Globus pallidus (tissue), 1 donor: Measurements from ENCODE around the gene REPS2.
A peak's percentile ranks its signal among the peaks of the same experiment; 100 is the strongest.
"Not testable (repeated sequence)": the region's sequence is repeated elsewhere in the genome, so short reads cannot be mapped to it uniquely, and the experiment has no call there.

ENCODE experiments used
- DNase-seq: peaks from one replicate; pipeline ENCODE4 v3.0.0-alpha.2; 2015; ENCODE audit warnings: low spot score

The REPS2 gene

DNA sequence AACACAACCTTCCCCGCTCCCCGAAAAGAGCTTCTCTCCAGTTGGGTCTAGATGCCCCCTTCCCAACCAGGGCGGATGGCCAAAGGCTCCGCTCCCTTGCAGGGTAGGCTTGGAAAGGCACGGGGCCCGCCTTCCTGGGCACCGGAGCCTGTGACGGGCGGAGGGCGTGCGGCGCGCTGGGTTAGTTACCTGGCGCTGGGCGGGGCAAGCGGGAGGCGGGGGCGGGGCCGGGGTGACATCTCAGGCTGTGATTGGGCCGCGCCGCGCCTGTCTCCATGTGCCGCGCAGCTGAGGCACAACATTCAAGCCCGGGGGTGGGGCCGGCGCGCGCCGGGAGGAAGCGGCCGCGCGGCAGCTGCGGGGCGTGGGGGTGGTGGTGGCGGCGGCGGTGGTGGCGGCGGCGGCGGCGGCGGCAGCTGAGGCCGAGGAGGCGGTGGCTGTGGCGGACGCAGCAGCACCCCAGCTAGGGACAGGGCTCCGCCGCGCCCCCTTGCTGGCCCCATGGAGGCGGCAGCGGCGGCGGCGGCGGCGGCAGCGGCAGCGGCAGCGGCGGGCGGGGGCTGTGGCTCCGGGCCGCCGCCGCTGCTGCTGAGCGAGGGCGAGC is at the start of gene REPS2:
REPS2 (plus strand) TSS at position 298 of the 604 bp plus-strand sequence; CDS start at position 502, 204 bp downstream.
- peak; percentile 80 for DNase-seq

DNA sequence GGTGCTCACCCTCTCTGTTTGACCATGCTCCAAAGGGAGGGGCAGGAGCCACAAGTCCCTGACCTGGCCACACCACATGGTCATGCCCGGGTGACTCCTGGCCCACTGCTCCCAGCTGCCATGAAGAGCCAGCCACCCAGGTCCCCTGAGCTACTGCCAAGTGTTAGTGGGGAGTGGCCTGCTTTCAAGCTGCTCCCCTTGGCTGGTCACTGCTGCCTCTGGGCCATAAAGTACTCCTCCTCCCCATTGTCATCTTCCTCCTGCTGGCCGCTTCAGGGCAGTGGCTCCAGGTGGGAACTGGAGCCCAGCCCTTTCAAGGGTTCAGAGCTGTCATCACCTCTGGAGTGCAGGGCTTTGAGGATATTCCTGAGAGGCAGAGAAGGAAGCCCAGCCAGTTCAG is 49.0 kb upstream of the REPS2 start:
- no peak for DNase-seq

DNA sequence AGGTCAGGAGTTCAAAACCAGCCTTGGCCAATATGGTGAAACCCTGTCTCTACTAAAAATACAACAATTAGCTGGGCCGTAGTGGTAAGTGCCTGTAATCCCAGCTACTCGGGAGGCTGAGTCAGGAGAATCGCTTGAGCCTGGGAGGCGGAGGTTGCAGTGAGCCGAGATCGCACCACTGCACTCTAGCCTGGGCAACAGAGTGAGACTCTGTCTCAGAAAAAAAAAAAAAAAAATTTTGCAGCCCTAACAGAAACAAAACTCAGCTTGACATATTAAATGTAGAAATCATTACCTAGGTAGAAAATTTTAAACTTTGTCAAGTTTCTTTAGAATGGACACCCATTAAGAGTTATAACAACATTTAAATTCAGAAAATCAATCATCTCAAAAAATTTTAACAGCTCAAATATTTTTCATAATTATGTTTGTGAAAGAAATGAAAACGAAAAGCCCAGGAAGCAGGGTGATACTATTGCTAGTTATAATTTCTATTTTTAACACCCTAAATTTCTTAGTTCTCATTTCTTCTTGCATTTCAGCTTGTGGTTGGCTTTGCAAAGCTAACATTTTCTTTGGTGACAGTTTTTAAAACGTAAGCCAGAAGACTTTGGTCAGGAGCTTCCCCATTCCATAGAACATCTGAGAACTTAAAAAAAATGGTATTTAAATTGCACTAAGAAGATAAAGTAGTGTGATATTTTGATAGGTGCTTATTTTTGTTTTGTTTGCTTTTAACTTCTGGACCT is 43.0 kb upstream of the REPS2 start:
- no peak for DNase-seq

DNA sequence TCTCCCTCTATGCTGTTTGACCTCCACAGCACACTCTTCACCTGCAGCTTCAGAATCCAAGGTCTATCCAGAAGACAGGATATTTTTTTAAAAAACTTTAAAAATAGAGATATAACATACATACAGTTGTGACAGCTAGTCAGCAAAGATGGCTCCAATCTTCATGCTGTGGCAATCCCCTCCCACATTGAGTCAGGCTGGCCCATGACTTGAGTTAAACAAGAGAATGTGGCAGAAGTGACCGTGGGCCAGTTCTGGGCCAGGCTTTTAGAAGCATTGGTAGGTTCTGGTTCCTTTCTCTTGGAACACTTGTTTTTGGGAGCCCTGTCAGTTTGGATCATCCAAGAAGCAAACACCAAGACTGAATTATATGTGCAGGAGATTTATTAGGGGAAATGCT is 36.1 kb upstream of the REPS2 start:
- DNase-seq, result no peak

GRCh38 chrX:16914058-16914457 is 32.4 kb upstream of the REPS2 start:
- DNase-seq, result peak; percentile 16

DNA sequence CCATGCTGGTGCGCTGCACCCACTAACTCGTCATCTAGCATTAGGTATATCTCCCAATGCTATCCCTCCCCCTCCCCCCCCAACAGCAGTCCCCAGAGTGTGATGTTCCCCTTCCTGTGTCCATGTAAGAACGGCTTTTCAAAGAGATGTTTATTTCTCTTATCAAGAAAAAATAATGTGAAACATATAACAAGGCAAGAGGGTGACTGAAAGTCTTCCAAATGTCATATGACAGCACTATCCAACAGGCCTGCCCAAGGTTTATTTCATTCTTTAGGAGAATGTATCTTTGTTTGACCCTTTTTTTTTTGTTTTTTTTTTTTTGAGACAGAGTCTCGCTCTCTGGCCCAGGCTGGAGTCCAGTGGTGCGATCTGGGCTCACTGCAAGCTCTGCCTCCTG is 29.9 kb upstream of the REPS2 start:
- DNase-seq, result no peak

- DNase-seq, result no peak
Measured at GRCh38 chrX:16917120-16917519, 29.3 kb upstream of the REPS2 start.

DNA sequence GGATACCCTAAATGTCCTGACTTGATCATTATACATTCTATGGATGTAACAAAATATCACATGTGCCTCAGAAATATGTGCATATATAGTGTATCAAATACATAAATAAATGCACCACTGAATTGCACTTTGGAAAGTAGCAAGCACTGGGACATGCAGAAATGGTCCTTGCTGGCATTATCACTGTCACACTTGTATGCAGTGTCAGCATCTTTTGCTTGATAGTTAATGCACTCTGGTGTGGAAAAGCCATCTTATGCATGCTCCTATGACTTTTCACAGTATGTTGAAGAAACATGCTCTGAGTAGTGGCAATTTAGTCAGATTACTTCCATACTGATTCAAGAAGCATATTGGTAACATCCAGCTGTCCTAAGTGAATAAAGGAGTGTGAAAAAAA is 27.5 kb upstream of the REPS2 start:
- no peak for DNase-seq

GRCh38 chrX:16920075-16920474 is 26.4 kb upstream of the REPS2 start:
- no peak for DNase-seq

DNA sequence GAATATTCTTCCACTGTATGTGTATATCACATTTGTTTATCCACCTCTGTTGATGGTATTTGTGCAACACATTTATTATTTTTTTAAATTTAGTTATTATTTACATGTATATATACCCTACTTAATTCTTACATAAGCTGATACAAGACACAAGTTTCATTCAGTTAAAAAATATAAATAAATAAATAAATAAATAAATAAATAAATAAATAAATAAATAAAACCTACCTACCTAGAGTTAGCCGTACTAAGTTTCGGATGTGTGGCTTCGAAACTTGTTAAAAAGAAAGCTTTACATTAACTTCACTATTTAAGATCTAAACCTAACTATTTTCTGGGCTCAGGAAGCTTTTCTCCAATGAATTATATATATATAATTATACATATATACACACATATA is 23.3 kb upstream of the REPS2 start:
- DNase-seq, result no peak

- no peak for DNase-seq
Measured at GRCh38 chrX:16924631-16925480, 21.6 kb upstream of the REPS2 start.

- no peak for DNase-seq
Measured at GRCh38 chrX:16930392-16930791, 16.1 kb upstream of the REPS2 start.

GRCh38 chrX:16931371-16931770 is 15.1 kb upstream of the REPS2 start:
- DNase-seq, result no peak

DNA sequence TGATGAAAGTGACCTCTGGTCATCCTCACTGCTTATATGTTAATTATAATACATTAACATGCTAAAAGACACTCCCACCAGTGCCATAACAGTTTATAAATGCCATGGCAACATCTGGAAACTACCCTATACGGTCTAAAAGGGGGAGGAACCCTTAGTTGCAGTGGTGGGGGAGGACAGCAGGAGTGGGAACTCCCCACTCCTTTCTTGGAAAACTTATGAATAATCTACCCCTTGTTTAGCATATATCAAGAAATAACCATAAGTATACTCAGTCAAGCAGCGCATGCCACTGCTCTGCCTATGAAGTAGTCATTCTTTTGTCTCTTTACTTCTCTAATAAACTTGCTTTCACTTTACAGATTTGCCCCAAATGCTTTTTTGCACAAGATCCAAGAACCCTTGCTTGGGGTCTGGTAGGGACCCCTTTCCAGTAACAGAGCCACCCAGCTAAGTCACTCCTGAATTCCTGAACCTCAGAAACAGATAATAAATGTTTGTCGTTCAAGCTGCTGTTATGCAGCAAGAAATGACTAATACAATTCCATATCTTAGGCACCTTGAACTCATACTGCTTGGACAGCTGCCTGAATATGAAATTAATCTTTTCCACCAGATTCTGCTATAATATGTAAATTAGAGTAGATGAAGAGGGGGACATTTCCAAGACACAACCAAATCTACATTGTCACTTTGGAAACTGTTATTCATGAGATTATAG is 14.4 kb upstream of the REPS2 start:
- DNase-seq, result no peak

- no peak for DNase-seq
Measured at GRCh38 chrX:16934185-16934584, 12.3 kb upstream of the REPS2 start.

DNA sequence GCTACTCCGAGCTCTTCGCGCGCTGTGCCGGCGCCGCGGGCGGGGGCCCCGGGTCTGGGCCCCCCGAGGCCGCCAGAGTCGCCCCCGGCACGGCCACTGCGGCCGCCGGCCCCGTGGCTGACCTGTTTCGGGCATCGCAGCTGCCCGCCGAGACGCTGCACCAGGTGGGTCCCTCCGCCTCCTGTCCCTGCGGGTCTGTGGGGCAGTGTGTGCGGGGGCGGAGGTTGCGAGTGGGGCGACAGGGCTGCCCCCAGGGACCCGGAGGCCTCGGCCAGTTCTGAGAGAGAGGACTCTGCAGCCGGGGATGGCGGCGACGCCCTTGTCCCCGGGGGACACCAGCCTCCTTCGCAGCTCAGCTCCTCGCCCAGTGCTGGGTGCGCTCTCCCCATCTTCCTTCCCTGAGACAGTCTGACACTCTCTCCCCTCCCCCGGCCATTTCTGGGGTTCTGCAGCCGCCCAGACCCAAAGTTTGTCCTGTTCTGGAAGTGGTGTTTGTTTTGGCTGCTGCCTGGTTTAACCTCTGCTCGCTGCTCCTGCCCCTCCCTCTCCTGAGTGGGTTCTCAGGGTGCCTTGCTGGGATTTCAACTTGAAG is 609 bp downstream of the REPS2 start:
- no peak for DNase-seq

DNA sequence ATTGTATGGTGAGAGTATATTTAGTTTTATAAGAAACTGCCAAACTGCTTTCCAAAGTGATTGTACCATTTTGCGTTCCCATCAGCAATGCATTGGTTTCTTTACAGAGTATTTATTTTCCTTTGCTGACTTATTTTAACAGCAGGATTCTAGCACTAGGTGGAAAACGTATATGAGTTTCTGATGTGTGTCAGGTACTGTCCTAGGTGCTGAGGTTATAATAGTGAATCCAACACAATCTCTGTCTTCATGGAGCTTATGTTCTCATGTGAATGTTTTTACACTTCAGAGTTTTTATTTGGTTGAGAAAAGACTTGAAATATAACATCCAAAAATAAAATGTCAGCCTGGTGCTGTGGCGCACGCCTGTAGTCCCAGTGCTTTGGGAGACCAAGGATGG is 4.0 kb downstream of the REPS2 start:
- DNase-seq, result no peak

DNA sequence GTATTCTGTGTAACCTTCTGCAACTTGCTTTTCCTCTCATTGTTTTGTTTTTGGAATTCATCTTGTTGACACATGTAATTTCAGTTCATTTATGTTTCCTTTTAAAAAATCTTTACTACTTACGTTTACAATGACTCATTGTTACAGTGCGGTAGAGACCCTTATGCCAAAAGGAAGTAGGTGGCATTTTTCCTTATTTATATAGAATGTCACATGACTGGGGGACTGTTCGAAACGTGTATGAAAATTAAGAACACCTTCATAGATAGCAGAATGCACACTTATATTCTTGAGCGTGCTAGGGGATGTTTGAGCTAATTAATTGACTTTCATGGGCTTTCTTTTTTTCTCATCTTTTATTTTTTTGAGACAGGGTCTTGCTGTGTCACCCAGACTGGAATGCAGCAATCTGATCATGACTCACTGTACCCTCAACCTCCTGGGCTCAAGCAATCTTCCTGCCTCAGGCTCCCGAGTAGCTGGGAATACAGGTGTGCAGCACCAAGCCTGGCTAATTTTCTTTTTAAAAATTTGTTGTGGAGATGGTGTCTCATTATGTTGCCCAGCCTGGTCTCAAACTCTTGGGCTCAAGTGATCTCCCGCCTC is 7.3 kb downstream of the REPS2 start:
- DNase-seq, result no peak

DNA sequence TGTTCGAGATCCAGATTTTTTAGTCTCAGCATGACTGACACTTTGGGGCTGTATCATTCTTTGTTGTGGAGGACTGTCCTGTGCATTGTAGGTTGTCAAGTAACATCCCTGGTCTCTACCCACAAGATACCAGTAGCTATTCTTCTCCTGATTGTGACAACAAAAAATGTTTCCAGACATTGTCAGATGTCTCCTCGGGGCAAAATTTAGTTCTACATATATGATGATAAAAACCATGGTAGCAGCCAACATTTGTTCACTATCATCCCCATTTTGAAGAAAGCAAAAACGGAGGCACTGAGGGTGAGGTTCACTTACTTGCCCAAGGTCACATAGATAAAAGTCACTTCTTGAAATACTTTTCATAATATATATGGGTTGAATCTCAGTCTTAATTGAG is 11.3 kb downstream of the REPS2 start:
- no peak for DNase-seq

DNA sequence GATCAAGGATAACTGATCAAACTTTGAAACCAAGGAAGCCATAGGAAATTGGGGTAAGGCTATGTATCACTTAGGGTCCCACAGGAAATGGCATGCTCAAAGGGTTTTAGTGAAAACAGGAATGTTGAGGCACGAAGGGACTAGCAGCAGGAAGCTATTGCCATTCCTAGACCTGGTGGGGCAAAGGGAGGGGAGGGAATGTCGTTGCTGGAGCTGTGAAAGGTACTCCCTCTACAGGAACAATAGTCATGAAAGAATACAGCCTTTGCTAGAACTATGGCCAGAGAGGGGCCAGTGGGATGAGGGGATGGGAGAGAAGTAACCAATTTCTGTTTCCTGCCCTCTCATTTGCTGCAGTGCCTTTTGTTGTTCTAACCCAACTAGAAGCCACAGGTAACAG is 11.9 kb downstream of the REPS2 start:
- no peak for DNase-seq

- not testable (repeated sequence) for DNase-seq
Measured at GRCh38 chrX:16962661-16963060, 16.2 kb downstream of the REPS2 start.
